Erythroblast (primary cell): Measurements from ENCODE around the gene TMEM8B.

Experiments
- DNase-seq, 2 experiments: peaks; one replicate each; lab custom pipeline; 2025; lab: John Stamatoyannopoulos, UW
- GATA1 ChIP-seq: IDR thresholded peaks from 2 replicates; pipeline ENCODE4 v1.6.1; 2011; ENCODE audit warnings: low read depth, mild to moderate bottlenecking, control low read depth, low read length, moderate library complexity
- POLR2A ChIP-seq: IDR thresholded peaks from 2 replicates; pipeline ENCODE4 v1.6.1; 2011; ENCODE audit warnings: mild to moderate bottlenecking, low read length

The TMEM8B gene

DNA sequence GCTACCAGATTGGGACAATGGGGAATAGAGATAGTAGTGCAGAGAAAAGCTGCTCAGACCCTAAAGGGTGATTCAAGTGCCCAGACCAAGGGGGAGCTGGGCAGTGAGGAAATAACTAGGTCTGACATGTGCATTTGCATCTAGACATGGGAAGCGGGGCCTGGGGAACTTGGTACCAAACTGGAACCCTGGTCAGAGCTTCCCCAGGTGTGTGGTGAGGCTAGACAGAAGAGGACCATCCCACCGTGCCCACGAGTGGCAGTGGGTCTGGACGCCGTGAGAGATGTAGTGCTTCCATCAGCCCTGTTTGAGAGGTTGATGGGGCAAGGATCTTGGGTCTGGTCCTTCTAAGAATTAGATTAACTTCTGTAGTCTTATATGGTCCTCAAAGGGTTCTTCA is 7.6 kb downstream of the TMEM8B start:
- no peak for DNase-seq
- TF ChIP-seq POLR2A (peak; percentile 15), GATA1 (no peak)

DNA sequence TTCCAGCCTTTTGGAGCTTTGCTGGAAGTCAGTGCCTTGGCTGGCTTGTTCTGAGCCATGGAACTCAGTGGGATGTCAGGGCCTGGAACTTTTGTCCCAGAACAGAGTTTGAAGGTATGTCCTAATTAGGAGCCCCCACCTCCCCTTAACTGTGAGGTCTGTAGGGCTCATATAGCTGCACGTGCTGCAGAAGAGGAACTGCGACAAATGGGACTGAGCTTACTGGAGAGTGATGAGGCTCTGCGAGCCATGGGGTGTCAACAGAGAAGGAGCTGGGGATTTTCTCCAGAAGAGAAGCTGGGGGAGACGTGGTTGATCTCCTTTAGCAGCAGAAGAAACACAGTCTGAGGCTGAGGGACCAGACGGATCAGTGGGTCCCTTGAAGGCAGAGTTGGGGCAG is 10.9 kb downstream of the TMEM8B start:
- no peak for DNase-seq
- TF ChIP-seq POLR2A: no peak
- TF ChIP-seq GATA1: no peak

DNA sequence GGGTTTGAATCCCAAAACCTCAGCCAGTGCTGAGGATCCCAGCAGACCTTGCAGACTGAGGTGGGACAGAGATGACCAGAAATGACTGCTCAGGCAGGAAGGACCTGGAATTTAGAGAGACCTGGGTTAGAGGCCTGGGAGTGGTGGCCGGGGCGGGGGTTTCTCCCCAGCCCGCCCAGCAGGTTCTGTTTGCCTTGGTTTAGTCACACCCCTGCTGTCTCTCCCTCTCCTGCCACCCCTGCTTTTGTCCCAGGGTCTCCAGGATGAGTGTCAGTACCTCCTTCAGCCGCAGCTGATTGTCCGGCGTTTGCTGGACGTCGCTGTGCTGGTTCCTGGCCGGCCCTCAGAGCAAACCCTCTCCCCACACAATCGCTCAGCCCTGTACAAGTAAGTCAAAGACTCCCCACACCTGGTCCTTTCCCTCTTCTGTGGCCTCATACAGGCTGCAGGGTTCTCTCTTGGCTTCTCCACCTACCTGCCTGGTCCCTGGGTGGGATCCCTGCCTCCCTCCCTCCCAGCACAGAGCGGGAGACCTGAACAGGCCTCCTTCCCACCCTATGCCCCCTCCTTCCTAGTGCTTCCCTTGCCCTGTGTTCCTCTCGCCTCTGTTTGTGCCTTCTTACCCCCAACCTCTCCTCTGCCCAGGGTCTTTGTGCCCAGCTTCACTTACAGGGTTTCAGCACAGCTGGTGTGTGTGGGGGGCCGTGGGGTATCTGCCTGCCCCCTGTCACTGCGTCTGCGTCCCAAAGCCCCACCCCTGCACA is 12.0 kb downstream of the TMEM8B start:
- DNase-seq: no peak
- TF ChIP-seq POLR2A (no peak), GATA1 (no peak)

DNA sequence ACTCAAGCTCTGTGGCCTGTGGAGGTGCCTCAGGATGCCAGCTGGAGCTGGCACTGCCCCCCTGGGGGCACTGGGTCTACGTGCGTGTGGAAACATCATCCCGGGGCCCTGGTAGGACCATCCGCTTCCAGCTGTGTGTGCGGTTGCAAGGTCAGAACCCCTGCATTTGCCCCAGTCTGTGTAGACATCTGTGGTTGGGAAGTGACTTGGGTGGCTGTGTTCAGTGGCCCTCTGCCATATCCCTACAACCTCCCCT is 12.5 kb downstream of the TMEM8B start:
- DNase-seq: no peak

DNA sequence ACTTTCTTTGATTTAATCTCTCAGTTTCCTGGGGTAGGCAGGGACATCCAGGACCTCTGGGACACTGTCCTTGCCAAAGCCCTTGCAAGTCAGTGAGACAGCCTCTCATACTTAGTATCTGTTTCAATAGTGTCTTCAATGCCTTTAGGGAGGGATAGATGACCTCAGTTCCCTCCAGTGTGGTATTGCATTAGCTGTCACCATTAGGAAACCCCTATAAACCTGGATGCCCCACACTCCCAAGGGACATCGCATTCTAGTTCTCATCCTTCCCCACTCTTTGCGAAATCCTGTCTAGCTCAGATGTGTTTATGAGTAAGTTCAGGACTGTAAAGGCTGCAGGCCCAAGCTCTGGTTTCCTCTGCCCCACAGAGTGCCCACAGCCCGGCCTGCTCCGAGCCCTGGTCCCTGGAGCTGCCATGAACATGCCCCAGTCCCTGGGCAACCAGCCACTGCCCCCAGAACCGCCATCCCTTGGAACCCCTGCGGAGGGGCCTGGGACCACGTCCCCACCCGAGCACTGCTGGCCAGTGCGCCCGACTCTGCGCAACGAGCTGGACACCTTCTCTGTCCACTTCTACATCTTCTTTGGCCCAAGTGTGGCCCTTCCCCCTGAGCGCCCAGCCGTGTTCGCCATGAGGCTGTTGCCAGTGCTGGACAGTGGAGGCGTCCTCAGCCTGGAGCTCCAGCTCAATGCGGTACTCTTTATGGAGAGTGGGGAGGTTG is 13.2 kb downstream of the TMEM8B start:
- TF ChIP-seq GATA1: no peak
- TF ChIP-seq POLR2A: no peak
- DNase-seq: no peak

More for the DNA sequence above, 12.5 kb downstream of the TMEM8B start:
- TF ChIP-seq GATA1 (no peak), POLR2A (no peak)

DNA sequence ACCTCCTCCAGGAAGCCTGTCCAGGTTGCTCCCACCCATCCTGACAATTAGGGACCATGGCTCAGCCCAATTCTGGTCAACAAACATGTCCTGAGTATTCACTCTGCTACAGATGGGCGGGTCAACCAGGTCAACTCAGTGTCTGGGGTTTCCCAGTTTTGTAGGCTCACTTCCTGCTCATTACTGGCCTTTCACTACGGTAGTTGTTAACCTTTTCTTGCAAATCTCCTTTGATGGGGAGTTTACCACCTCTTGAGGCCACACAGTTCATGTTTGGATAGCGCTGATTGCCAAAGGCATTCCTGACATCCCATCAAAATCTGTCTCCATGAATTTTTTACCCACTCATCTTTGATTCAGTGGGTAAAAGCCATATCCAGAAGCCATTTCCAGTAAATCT is 13.8 kb downstream of the TMEM8B start:
- DNase-seq: no peak

DNA sequence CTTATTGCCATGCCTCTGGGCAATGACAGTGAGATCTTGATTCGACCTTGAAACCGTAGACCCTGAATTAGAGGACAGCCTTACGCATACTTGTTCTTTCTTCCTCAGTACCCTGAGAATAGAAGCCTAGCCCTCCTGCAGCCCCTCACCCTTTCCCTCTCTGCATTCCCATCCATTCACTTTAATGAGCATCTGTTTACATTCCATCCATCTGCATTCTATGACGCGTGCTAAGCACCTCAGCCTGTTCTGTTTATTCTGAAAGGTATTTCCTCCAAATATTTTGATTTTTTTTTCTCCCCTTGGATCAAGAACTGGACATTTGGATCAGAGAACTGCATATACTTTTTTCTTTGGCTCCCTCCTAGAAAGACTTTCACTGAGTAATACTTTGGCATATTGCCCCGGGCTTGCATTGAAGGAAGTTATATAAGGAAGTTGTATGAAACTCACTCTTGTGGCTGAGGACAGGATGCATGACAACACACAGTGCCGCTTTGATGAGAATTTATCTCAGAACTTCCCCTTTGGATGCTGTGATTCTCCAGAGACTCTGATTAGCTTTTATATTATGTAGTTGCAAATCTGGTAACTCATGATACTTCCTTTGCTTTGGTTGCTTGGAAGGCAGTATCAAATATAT is 15.7 kb downstream of the TMEM8B start:
- no peak for TF ChIP-seq POLR2A
- no peak for TF ChIP-seq GATA1
- DNase-seq: peak in 1 of 2 experiments; percentile 15

More for the DNA sequence above, 13.8 kb downstream of the TMEM8B start:
- no peak for TF ChIP-seq GATA1

DNA sequence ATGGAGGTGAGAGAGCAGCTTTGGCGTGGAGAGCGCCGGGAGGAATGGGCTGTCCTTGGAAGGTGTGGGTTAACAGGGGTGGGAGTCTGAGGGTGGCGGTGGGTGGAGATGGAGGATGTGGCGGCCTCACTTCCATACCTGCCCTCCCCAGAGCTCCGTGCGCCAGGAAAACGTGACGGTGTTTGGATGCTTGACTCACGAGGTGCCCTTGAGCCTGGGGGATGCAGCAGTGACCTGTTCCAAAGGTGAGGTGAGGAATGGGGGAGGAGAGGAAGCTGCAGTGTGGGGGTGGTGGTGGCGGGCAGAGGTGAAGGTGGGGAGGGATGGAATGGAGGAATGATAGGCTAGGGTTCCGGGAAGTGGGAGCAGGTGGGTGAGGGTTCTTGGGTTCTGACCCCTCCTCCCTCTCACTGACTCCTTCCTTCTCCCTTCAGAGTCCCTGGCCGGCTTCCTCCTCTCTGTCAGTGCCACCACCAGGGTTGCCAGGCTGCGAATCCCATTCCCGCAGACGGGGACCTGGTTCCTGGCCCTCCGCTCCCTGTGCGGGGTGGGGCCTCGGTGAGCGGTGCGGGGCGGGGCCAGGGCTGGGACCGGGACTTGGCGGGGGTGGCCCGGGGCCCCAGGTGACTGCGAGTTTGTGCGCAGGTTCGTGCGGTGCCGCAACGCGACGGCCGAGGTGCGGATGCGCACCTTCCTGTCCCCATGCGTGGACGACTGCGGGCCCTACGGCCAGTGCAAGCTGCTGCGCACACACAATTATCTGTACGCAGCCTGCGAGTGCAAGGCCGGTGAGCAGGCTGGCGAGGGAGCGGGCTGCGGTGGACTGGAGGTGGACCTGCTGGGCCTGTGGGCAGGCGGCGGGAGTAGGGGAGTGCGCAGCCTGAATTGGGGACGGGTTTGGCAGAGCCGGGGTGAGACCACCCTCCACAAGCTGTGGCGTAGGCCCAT is 17.1 kb downstream of the TMEM8B start:
- no peak for DNase-seq
- TF ChIP-seq GATA1 (no peak), POLR2A (no peak)

DNA sequence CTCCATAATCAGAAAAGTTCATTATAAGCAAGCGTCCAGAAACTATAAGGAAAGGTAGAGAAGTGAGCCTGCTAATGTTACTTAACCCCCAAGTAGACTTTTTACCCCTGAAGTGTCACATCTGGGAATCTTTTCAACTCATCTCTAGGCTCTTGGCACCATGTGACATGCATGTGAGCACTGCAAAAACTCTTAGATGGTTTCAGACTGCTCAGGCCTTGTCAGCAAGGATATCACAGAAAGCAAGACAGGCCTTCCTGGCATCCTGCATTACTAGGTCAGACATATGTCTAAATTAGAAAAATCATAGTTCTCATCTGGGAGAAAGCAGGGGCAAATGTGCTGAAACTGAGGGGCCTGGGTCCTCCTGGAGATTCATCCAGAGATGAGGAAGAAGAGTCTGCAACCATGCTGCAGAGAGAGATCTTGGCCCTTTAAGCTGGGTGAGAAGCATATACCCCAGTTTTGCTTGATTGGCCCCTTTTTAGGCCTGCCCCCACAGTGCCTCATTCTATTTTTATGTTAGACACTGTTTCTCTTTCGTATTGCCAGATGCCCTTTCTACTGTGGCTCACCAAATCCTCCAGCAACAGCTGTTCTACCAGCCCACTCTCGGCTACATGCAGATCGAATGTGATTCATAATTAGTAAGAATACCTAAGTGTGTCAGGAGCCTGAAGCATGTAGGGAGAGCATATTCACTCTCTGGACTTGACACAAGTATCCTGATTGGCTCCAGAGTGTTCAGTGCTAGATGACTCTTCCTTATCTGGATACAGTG is 19.0 kb downstream of the TMEM8B start:
- TF ChIP-seq POLR2A: no peak
- no peak for TF ChIP-seq GATA1
- no peak for DNase-seq

DNA sequence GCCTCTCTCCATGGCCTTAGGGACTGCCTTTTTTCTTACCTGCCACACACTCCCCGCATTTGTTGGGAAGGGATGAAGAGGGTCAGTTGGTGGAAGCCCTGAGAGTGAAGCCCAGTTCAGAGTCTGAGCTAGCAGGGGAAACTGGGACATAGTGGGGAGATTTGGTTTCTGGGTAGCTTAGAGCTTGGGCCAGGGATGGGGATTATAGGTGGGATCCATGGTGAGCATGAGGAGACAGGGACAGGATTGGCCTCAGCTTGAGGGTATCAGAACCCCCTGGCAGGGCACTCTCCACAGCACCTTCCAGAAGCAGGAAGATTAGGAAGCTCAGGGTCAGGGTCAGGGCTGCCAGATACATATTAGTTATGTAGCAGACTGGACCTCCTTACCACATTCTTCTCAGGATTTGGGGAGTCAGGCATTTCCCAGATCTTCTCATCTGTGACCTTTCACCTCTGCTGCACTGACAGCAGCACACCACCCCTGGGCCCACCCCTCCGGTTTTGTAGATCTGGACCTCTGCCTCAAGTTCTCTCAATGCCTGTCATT is 23.3 kb downstream of the TMEM8B start:
- no peak for TF ChIP-seq POLR2A
- no peak for TF ChIP-seq GATA1
- DNase-seq: no peak

DNA sequence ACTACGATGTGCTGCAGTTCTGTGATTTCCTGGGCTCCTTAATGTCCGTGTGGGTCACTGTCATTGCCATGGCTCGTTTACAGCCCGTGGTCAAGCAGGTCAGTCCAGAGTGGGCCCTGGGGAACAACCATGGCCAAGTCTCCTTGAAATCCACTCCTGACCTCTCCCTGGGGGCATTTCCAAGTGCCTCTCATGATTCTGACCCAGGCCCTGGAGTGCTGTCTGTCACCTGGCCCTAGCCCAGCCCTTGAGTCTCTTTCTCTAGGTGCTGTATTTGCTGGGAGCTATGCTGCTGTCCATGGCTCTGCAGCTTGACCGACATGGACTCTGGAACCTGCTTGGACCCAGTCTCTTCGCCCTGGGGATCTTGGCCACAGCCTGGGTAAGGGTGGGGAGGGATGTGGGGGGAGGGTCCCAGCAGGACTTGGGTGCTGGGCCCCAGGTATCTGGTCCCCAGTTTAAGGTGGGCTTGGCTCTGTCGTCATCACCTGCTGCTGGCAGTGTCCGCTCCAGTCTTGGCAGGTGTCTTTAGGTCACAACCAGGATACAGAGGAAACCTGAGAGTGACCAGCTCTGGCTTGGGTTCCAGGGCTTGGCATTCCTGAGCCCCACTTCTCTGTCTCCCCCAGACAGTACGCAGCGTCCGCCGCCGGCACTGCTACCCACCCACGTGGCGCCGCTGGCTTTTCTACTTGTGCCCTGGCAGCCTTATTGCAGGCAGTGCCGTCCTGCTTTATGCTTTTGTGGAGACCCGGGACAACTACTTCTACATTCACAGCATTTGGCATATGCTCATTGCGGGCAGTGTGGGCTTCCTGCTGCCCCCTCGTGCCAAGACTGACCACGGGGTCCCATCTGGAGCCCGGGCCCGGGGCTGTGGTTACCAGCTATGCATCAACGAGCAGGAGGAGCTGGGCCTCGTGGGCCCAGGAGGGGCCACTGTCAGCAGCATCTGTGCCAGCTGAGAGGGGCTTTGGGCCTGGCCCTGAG is 24.1 kb downstream of the TMEM8B start:
- no peak for DNase-seq
- no peak for TF ChIP-seq GATA1
- TF ChIP-seq POLR2A: no peak
